GM12878 (cell line): ENCODE measurements around the gene TEX28. TPM values are rescaled to one million over a fixed set of nuclear protein-coding genes. Genes with fewer than 3 reads are reported as not detected.

Source experiments
- ATAC-seq: fragments of 200-7000 bp; cut with Tn5 transposase; 3 replicates; pipeline ENCODE4 v1.9.1; 2020; ENCODE audit warnings: mild to moderate bottlenecking, moderate library complexity
- BruUV-seq: library from RNA; stranded (reverse); fragments of 400-500 nt; replicated peaks from 2 replicates; lab custom pipeline; 2021; lab: Mats Ljungman, UMichigan
- CTCF ChIA-PET: fragments of 300-600 bp; sonication (Branson Sonifier 250); formaldehyde crosslinking; extraction: SDS; loops from one replicate; lab custom pipeline; 2021; ENCODE audit warnings: inconsistent platforms; lab: Yijun Ruan, JAX
- POLR2A ChIA-PET: fragments of 350-600 bp; formaldehyde crosslinking; extraction: SDS; loops from one replicate; lab custom pipeline; 2021; ENCODE audit warnings: inconsistent platforms; lab: Charles Lee
- RAD21 ChIA-PET: fragments of 300-600 bp; sonication (Branson Sonifier 250); formaldehyde crosslinking; loops from one replicate; lab custom pipeline; 2023; ENCODE audit warnings: antibody characterized with exemption; ENCODE audit not compliant: unreplicated experiment; lab: Charles Lee
- SMC1A ChIA-PET: fragments of 300-600 bp; sonication (Branson Sonifier 250); formaldehyde crosslinking; loops from one replicate; lab custom pipeline; 2023; ENCODE audit not compliant: unreplicated experiment, uncharacterized antibody; lab: Charles Lee
- DNase-seq: peaks from one replicate; pipeline ENCODE4 v3.0.0-alpha.2; 2011; ENCODE audit warnings: low read depth, low spot score
- FAIRE-seq: peaks from 3 replicates; lab custom pipeline; 2011; peaks lifted over from hg19 to GRCh38; lab: Jason Lieb, UNC
- H2AFZ ChIP-seq: 2 replicates; pipeline ENCODE4 v1.6.0; 2011; ENCODE audit warnings: low read depth, low read length, control low read depth; ENCODE audit not compliant: control insufficient read depth
- H3K27ac ChIP-seq: 2 replicates; pipeline ENCODE4 v1.5.1; 2011; ENCODE audit warnings: control low read depth; ENCODE audit not compliant: control insufficient read depth, insufficient read depth
- H3K27me3 ChIP-seq, 2 experiments: replicated peaks in 1 of 2; 2 replicates each; pipeline versions ENCODE4 v1.6.0 to v1.6.1; 2011; ENCODE audit warnings: low read length in 1 of 2; ENCODE audit not compliant: control insufficient read depth in 2 of 2, insufficient read depth in 2 of 2
- H3K36me3 ChIP-seq, 2 experiments: 2 replicates each; pipeline ENCODE4 v1.5.1; 2011; ENCODE audit warnings: low read length in 1 of 2; ENCODE audit not compliant: control insufficient read depth in 2 of 2, insufficient read depth in 2 of 2
- H3K4me1 ChIP-seq: 2 replicates; pipeline ENCODE4 v1.6.1; 2011; ENCODE audit warnings: mild to moderate bottlenecking, low read length, moderate library complexity, mixed read lengths; ENCODE audit not compliant: control insufficient read depth, insufficient read depth
- H3K4me2 ChIP-seq: 2 replicates; pipeline ENCODE4 v1.6.0; 2011; ENCODE audit warnings: control low read depth; ENCODE audit not compliant: control insufficient read depth, insufficient read depth
- H3K4me3 ChIP-seq: fragments of 200-600 bp; sonication (generic); 2 replicates; pipeline ENCODE4 v1.5.1; 2016
- H3K79me2 ChIP-seq: 2 replicates; pipeline ENCODE4 v1.6.0; 2011; ENCODE audit warnings: low read length; ENCODE audit not compliant: control insufficient read depth, insufficient read depth
- H3K9ac ChIP-seq: 2 replicates; pipeline ENCODE4 v1.8.0; 2011; ENCODE audit warnings: low read length, control low read depth, mixed read lengths; ENCODE audit not compliant: control insufficient read depth, insufficient read depth
- H3K9me3 ChIP-seq: replicated peaks from 3 replicates; pipeline ENCODE4 v1.5.1; 2011; ENCODE audit warnings: mild to moderate bottlenecking, low read length; ENCODE audit not compliant: control insufficient read depth, insufficient read depth
- H4K20me1 ChIP-seq: 2 replicates; pipeline ENCODE4 v1.6.0; 2011; ENCODE audit not compliant: control insufficient read depth, insufficient read depth
- E2F4 ChIP-seq: IDR thresholded peaks from 2 replicates; pipeline ENCODE4 v1.6.1; 2012; ENCODE audit warnings: low read depth, low read length, improper control_type of control experiment
- EED ChIP-seq: sonication (generic); IDR thresholded peaks from 2 replicates; pipeline ENCODE4 v1.6.1; 2016; ENCODE audit warnings: antibody characterized with exemption, low read depth
- FOXM1 ChIP-seq: IDR thresholded peaks from 2 replicates; pipeline ENCODE4 v1.6.1; 2012; ENCODE audit warnings: low read depth, mild to moderate bottlenecking, inconsistent platforms, low read length, moderate library complexity
- MAX ChIP-seq: IDR thresholded peaks from 2 replicates; pipeline ENCODE4 v1.6.1; 2012; ENCODE audit warnings: low read depth, low read length, improper control_type of control experiment
- MEF2A ChIP-seq: IDR thresholded peaks from 2 replicates; pipeline ENCODE4 v1.6.1; 2011; ENCODE audit warnings: low read depth, mild to moderate bottlenecking, low read length, moderate library complexity; ENCODE audit not compliant: insufficient read depth
- MXI1 ChIP-seq: fragments of 150-350 bp; IDR thresholded peaks from 2 replicates; pipeline ENCODE4 v1.6.1; 2011; ENCODE audit warnings: low read depth, mild to moderate bottlenecking, inconsistent platforms, low read length, improper control_type of control experiment
- NFYA ChIP-seq: IDR thresholded peaks from 2 replicates; pipeline ENCODE4 v1.6.1; 2011; ENCODE audit warnings: low read depth, mild to moderate bottlenecking, low read length, improper control_type of control experiment, borderline replicate concordance
- NKRF ChIP-seq: fragments of 450-650 bp; conservative IDR thresholded peaks from 2 replicates; pipeline ENCODE4 v1.6.1; 2017; ENCODE audit warnings: mild to moderate bottlenecking, moderate library complexity
- PAX5 ChIP-seq: IDR thresholded peaks from 2 replicates; pipeline ENCODE4 v1.6.1; 2011; ENCODE audit warnings: low read depth, low read length, borderline replicate concordance
- PML ChIP-seq: IDR thresholded peaks from 2 replicates; pipeline ENCODE4 v1.6.1; 2012; ENCODE audit warnings: low read length, inconsistent platforms
- RCOR1 ChIP-seq: conservative IDR thresholded peaks from 2 replicates; pipeline ENCODE4 v1.6.1; 2012; ENCODE audit warnings: low read depth, low read length, improper control_type of control experiment
- SMAD1 ChIP-seq: fragments of 450-650 bp; IDR thresholded peaks from 2 replicates; pipeline ENCODE4 v1.6.1; 2018; ENCODE audit warnings: mild to moderate bottlenecking, low read depth; ENCODE audit not compliant: partially characterized antibody
- SUPT20H ChIP-seq: IDR thresholded peaks from 2 replicates; pipeline ENCODE4 v1.6.1; 2011; ENCODE audit warnings: low read depth, mild to moderate bottlenecking, low read length, moderate library complexity, borderline replicate concordance; ENCODE audit not compliant: control insufficient read depth
- WRNIP1 ChIP-seq: IDR thresholded peaks from 2 replicates; pipeline ENCODE4 v1.6.1; 2011; ENCODE audit warnings: low read depth, low read length, improper control_type of control experiment, borderline replicate concordance
- ZNF274 ChIP-seq: IDR thresholded peaks from one replicate; pipeline ENCODE4 v1.8.0; 2011; ENCODE audit not compliant: insufficient read length, insufficient read depth
- whole genome bisulfite sequencing: methylation state at CpG from one replicate; pipeline ENCODE4 v1.1.6; 2016; ENCODE audit warnings: low lambda C conversion rate; ENCODE audit not compliant: insufficient replicate concordance, insufficient coverage; ENCODE audit errors: missing lambda C conversion rate; 5-methylcytosine and 5-hydroxymethylcytosine counted together
- in situ Hi-C: fragments of 300-500 bp; cut with MboI; formaldehyde crosslinking; loops from 9 replicates; pipeline ENCODE4 v1.14.3; 2018; ENCODE audit warnings: mixed read lengths
- intact Hi-C: fragments of 100-400 bp; cut with micrococcal nuclease; formaldehyde crosslinking; loops from one replicate; pipeline ENCODE4 v1.14.2; 2022; ENCODE audit not compliant: unreplicated experiment
- polyA plus RNA-seq, 11 experiments: library from polyadenylated mRNA; depleted of rRNA in 4 of 11; unstranded in 6 of 11; stranded (reverse) in 5 of 11; fragments of >200 nt; fragmentation: Nextera tagmentation in 4 of 11; fragmentation: Illumina TruSeq in 1 of 11; extraction: Ambion mirVana in 4 of 11; extraction: Trizol in 1 of 11; gene quantifications; 1 replicate in 1 of 11; 2 replicates in 10 of 11; pipeline versions ENCODE4 v1.2.1 to v1.2.3, GENCODE V29; 2011 to 2016; ENCODE audit warnings: inconsistent platforms in 2 of 11, missing spikeins in 2 of 11, low read depth in 1 of 11
- total RNA-seq, 4 experiments: library from RNA; depleted of rRNA in 3 of 4; stranded (reverse); fragments of >200 nt in 3 of 4; fragmentation: Illumina TruSeq in 1 of 4; extraction: Trizol in 1 of 4; gene quantifications; 2 replicates each; pipeline versions ENCODE4 v1.2.1 to v1.2.3, GENCODE V29; 2013 to 2021
- TF ChIP-seq, protein P1 (sequence below), 3 experiments: IDR thresholded peaks in 2 of 3; conservative IDR thresholded peaks in 1 of 3; 2 replicates each; pipeline ENCODE4 v1.5.1; 2011; ENCODE audit warnings: low read depth in 3 of 3, low read length in 3 of 3, mild to moderate bottlenecking in 3 of 3, control low read depth in 2 of 3, moderate library complexity in 2 of 3, inconsistent platforms in 1 of 3, mixed read lengths in 1 of 3; ENCODE audit not compliant: control insufficient read depth in 2 of 3, insufficient read depth in 1 of 3; ENCODE audit errors: extremely low read depth in 1 of 3

TEX28 gene
- total and polyA plus RNA-seq, 10 of the 15 experiments (the other 5 are each of a cell fraction or from before 2014, with no cell fraction given) = not detected

GRCh38 chrX:154309041-154309775 lies 14.3 kb upstream of the TEX28 start:
- no peak for FAIRE-seq
- RAD21 ChIA-PET = interaction anchor here (0.7 to 1.3 kb wide), 3 partner anchors 11 to 173 kb away, joined by 3 to 4 read pairs (median 3); no protein-coding TSS in a partner anchor
- Histone ChIP-seq H3K27ac (no peak overlapping the region), H3K4me1 (peaks cover 5% of the 10 kb centered on the region; the same call in 1 of the 2 replicates), H3K79me2 (no peaks in the 10 kb centered on the region), H3K27me3 (no peaks in the 10 kb centered on the region), H3K9ac (no peak overlapping the region), H3K9me3 (no peaks in the 10 kb centered on the region; the same call in 2 of the 3 replicates), H4K20me1 (no peaks in the 10 kb centered on the region), H3K4me2 (no peak overlapping the region), H3K36me3 (no peaks in the 10 kb centered on the region), H2AFZ (no peak overlapping the region), H3K4me3 (no peak overlapping the region)
- DNase-seq = no peak
- intact Hi-C loops (no loop called here), in situ Hi-C loops (loop anchor here (25.0 kb wide), 1 partner anchor 172 kb away; the partner anchor contains the start of gene OPN1LW)
- ATAC-seq = no peak
- SMC1A ChIA-PET = interaction anchor here (0.9 kb wide), 1 partner anchor 174 kb away, joined by 4 read pairs; no protein-coding TSS in a partner anchor
- BruUV-seq = no TSS peak
- CTCF ChIA-PET = interaction anchor here (0.7 to 4.0 kb wide), 7 partner anchors 9 to 218 kb away, joined by 3 to 17 read pairs (median 4); no protein-coding TSS in a partner anchor
- 27% methylated on average over 16 of the region's 16 CpGs for WGBS
- POLR2A ChIA-PET = interaction anchor here (0.5 kb wide), 1 partner anchor 331 kb away, joined by 9 read pairs; no protein-coding TSS in a partner anchor
- TF ChIP-seq FOXM1 (no peak), RCOR1 (no peak), WRNIP1 (no peak), MEF2A (no peak), NFYA (no peak), PAX5 (no peak), EED (no peak), E2F4 (no peak), PML (no peak), MAX (no peak), MXI1 (no peak), SMAD1 (no peak), NKRF (no peak), ZNF274 (no peak), SUPT20H (no peak)
- TF ChIP-seq, protein P1, sequence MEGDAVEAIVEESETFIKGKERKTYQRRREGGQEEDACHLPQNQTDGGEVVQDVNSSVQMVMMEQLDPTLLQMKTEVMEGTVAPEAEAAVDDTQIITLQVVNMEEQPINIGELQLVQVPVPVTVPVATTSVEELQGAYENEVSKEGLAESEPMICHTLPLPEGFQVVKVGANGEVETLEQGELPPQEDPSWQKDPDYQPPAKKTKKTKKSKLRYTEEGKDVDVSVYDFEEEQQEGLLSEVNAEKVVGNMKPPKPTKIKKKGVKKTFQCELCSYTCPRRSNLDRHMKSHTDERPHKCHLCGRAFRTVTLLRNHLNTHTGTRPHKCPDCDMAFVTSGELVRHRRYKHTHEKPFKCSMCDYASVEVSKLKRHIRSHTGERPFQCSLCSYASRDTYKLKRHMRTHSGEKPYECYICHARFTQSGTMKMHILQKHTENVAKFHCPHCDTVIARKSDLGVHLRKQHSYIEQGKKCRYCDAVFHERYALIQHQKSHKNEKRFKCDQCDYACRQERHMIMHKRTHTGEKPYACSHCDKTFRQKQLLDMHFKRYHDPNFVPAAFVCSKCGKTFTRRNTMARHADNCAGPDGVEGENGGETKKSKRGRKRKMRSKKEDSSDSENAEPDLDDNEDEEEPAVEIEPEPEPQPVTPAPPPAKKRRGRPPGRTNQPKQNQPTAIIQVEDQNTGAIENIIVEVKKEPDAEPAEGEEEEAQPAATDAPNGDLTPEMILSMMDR (IDR thresholded peaks at IDR 0.05 in 2 of 3, conservative IDR thresholded peaks at IDR 0.05 in 1 of 3; ENCODE audit: control insufficient read depth in 2 of 3, extremely low read depth in 1 of 3, insufficient read depth in 1 of 3, low read depth in 3 of 3, low read length in 3 of 3) = no peak
